ENCODE measurements around the gene NIBAN1. TPM values are rescaled to one million over a fixed set of nuclear protein-coding genes. Genes with fewer than 3 reads are reported as not detected.
"Not testable (repeated sequence)": the region's sequence is repeated elsewhere in the genome, so short reads cannot be mapped to it uniquely, and the experiment has no call there.

NIBAN1 gene
- total RNA-seq, 6 donors from 2014 or later, result 23.0 to 46.3 (median 39.2) TPM

DNA sequence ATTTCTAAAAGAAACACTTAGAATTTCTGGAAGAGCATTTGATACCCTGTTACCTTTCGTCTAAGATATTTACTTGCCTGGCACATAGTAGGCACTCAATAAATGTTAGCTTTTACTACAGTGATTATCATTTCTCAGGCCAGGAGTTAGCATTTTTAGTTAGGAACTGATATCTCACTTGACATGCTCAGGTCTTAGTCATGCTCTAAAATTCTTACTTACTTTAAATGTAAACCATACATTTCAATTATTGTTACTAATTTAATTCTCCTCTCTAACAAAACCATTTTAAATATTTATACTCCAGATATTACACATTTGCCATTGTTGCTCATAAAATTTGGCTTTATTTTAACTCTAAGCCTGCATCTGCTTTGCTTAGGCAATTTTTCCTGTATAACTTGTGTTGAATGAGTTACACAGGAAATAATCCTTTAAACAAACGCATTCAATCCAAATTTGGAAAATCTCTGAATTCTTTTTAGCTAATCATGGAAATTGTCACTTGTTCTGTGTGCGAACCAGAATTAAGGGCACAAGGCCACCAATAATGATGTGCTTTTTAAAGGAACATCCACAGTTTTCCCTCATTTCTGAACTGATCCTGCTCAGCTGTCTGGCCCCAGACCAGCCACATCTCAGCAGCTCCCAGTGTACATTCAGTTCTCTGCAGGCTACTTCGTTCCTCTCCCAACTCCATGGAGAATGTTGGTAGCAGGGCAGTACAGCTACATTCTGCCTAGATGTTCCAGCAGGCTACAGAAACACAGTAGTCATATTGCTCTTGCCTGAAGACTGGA, 15.6 kb downstream of the NIBAN1 start:
- DNase-seq (no peak), ATAC-seq (ENCODE audit: low FRiP score in 2 of 2) (no peak)
- H3K27me3 ChIP-seq, result no peaks in the 10 kb centered on the region

DNA sequence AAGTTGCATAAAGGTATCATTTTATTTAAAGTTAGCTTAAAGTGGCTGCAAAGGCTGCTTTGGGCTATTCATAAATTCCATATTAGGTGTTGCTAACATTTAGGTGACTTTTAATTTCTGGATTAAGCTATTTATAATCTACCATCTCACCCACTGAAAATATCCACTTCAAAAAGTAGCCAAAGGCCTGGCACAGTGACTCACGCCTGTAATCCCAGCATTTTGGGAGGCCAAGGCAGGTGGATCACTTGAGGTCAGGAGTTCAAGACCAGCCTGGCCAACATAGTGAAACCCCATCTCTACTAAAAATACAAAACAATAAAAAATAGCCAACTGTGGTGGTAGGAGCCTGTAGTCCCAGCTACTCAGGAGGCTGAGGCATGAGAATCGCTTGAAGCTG, 16.4 kb downstream of the NIBAN1 start:
- H3K4me1 ChIP-seq, result peaks cover 0 to 11% (median 7%) of the 10 kb centered on the region in 4 donors
- H3K27me3 ChIP-seq; H3K4me3 ChIP-seq; ATAC-seq (ENCODE audit: low FRiP score in 2 of 2); DNase-seq; H3K9me3 ChIP-seq; H3K27ac ChIP-seq; H3K36me3 ChIP-seq: not testable (repeated sequence)
- WGBS, 2 donors, result 95 to 98% methylated on average over 2 of the region's 2 CpGs

More for the DNA sequence above, 15.6 kb downstream of the NIBAN1 start:
- Histone ChIP-seq H3K27ac (peak overlapping the region in 1 of 4 donors; percentile 48), H3K36me3 (no peaks in the 10 kb centered on the region), H3K4me3 (no peak overlapping the region), H3K9me3 (no peaks in the 10 kb centered on the region), H3K4me1 (peaks cover 0 to 10% (median 5%) of the 10 kb centered on the region in 4 donors)
- WGBS, 2 donors, result 52 to 71% methylated on average over 4 of the region's 4 CpGs
- TF ChIP-seq EP300 (IDR thresholded peaks at IDR 0.05) (no peak), POLR2AphosphoS5 (IDR thresholded peaks at IDR 0.05) (no peak), POLR2A (IDR thresholded peaks at IDR 0.05) (no peak)
- TF ChIP-seq, protein P1, sequence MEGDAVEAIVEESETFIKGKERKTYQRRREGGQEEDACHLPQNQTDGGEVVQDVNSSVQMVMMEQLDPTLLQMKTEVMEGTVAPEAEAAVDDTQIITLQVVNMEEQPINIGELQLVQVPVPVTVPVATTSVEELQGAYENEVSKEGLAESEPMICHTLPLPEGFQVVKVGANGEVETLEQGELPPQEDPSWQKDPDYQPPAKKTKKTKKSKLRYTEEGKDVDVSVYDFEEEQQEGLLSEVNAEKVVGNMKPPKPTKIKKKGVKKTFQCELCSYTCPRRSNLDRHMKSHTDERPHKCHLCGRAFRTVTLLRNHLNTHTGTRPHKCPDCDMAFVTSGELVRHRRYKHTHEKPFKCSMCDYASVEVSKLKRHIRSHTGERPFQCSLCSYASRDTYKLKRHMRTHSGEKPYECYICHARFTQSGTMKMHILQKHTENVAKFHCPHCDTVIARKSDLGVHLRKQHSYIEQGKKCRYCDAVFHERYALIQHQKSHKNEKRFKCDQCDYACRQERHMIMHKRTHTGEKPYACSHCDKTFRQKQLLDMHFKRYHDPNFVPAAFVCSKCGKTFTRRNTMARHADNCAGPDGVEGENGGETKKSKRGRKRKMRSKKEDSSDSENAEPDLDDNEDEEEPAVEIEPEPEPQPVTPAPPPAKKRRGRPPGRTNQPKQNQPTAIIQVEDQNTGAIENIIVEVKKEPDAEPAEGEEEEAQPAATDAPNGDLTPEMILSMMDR (IDR thresholded peaks at IDR 0.05), result no peak

DNA sequence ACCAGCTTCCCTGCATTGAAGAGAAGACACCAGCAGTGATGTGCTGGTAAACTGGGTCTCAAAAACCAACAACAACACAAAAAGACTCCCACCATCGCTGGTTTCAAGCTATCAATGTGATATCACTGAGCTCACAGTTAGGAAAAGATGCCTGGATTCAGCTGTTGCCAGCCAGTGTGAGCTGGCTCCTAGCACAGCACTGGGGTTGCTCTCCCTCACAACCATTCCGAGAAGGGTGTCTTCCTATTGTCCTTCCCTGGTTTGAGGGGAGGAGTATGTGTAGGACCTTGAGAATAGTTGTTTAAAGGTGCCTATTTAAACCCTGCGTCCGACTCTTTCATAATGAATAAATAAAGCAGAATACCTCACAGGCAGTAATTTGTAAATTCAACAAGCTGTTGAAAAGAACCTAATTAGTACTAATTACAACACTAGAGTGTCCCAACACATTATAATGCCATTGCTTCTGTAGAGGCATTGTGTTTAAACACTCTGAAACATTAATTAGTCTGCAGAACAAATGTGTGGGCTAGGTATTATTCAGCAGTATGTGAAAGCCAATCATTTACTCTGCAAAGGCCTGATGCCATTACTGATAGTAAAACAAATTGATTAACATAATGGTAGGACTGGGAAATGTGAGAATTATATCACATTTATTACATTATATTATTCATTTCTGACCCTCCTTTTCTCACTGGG, 17.2 kb downstream of the NIBAN1 start:
- H3K27me3 ChIP-seq, result no peaks in the 10 kb centered on the region
- no peak for ATAC-seq (ENCODE audit: low FRiP score in 2 of 2)
- 92 to 94% methylated on average over 4 of the region's 4 CpGs for WGBS, 2 donors
- peaks cover 0 to 11% (median 7%) of the 10 kb centered on the region in 4 donors for H3K4me1 ChIP-seq
- H3K27ac ChIP-seq, result no peak overlapping the region
- DNase-seq, result no peak
- no peaks in the 10 kb centered on the region for H3K36me3 ChIP-seq
- H3K4me3 ChIP-seq, result no peak overlapping the region
- TF ChIP-seq EP300 (IDR thresholded peaks at IDR 0.05) (no peak), POLR2AphosphoS5 (IDR thresholded peaks at IDR 0.05) (no peak), POLR2A (IDR thresholded peaks at IDR 0.05) (no peak)
- TF ChIP-seq, protein P1 (IDR thresholded peaks at IDR 0.05), result no peak
- no peaks in the 10 kb centered on the region for H3K9me3 ChIP-seq

DNA sequence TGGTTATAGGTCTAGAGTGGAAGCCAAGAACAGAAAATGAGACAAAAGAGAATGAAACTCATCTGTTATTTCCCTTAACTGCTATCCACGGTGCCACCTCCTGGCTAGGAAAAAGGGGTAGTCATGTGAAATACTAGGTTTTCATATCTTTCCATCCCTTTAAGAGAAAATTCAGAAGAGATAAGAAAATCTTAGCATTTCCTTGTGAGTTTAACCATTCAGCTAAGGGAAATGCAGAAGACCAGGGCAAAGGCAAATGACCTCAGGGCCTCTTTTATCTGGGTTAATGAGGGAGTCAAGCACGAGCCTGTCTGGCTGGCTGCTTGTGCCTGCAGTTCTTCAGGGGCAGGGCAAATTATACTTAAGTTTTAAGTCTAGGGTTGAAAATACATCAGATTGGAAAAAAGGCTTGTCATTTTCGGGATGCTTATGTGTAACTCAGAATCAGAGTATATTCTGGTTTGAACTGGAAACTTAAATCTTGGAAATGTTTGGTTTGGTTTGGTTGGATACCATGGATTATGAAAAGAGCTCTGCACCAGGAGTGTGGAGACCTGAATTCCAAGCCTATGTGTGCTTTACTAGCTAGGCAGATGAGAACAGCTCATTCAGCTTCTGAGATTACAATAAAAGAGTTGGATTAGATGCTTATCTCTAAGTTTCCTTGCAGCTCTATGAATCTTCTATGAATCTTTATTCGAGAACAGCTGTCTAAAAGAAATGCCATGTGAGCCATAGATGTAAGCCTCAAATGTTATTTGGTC, 19.9 kb downstream of the NIBAN1 start:
- no peaks in the 10 kb centered on the region for H3K36me3 ChIP-seq
- ATAC-seq (ENCODE audit: low FRiP score in 2 of 2), result no peak
- H3K27ac ChIP-seq, result no peak overlapping the region
- no peak overlapping the region for H3K4me3 ChIP-seq
- peaks cover 0 to 11% (median 7%) of the 10 kb centered on the region in 4 donors for H3K4me1 ChIP-seq
- WGBS, 2 donors, result 56 to 62% methylated on average over 4 of the region's 4 CpGs
- TF ChIP-seq, protein P1 (IDR thresholded peaks at IDR 0.05), result no peak
- no peak for TF ChIP-seq POLR2A (IDR thresholded peaks at IDR 0.05)
- no peak for TF ChIP-seq POLR2AphosphoS5 (IDR thresholded peaks at IDR 0.05)
- TF ChIP-seq EP300 (IDR thresholded peaks at IDR 0.05), result no peak
- no peak for DNase-seq
- no peaks in the 10 kb centered on the region for H3K9me3 ChIP-seq
- no peaks in the 10 kb centered on the region for H3K27me3 ChIP-seq

Data from upper lobe of left lung (tissue), 6 donors.